GM12873 (cell line): ENCODE data around the gene MLX.
A peak's percentile ranks its signal among the peaks of the same experiment; 100 is the strongest.

Source experiments
- CTCF ChIP-seq: IDR thresholded peaks from 2 replicates; pipeline ENCODE4 v1.5.1; 2012; ENCODE audit warnings: low read depth, mild to moderate bottlenecking, moderate library complexity, low read length, control low read depth; ENCODE audit not compliant: insufficient read depth; ENCODE audit errors: missing control alignments

MLX gene

DNA sequence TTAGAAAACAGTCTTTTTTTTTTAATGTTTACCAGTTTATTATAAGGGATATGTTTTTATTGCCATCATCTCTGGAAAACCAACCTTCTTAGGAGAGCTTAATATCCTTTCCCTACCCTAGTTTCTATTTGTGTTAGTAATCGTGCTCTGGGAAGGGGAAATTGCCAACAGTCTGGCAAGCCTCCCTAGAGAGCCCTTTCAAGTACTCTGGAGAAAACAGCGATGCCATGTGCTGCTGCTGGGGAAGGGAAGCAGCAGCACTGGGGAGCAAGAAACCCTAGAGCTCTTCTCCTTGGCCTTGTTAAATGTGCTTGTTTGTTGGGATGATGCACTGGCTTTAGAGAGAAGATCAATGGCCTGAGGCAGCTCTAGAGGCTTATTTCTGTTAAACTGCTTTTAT lies 32.0 kb downstream of the MLX start:
- TF ChIP-seq CTCF: no peak

- TF ChIP-seq CTCF: no peak
These were observed 36.4 kb downstream of the MLX start for GRCh38 chr17:42603318-42603717.

DNA sequence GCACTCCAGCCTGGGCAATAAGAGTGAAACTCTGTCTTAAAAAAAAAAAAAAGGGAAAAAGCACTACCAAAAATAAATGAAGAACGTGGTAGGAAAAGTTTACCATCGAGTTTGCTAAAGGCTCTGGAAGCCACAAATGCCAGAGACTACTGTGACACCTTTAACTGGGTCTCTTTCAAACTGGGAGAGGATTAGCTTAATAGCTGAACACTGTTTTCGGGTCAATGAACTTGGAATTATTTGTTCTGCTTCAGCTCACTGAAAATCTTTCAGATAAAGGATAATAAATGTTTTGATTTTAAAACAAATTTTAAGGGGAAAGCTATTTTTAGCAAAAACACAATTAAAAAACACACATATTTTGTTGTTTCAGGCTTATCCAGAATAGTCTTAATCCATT lies 40.9 kb downstream of the MLX start:
- no peak for TF ChIP-seq CTCF

DNA sequence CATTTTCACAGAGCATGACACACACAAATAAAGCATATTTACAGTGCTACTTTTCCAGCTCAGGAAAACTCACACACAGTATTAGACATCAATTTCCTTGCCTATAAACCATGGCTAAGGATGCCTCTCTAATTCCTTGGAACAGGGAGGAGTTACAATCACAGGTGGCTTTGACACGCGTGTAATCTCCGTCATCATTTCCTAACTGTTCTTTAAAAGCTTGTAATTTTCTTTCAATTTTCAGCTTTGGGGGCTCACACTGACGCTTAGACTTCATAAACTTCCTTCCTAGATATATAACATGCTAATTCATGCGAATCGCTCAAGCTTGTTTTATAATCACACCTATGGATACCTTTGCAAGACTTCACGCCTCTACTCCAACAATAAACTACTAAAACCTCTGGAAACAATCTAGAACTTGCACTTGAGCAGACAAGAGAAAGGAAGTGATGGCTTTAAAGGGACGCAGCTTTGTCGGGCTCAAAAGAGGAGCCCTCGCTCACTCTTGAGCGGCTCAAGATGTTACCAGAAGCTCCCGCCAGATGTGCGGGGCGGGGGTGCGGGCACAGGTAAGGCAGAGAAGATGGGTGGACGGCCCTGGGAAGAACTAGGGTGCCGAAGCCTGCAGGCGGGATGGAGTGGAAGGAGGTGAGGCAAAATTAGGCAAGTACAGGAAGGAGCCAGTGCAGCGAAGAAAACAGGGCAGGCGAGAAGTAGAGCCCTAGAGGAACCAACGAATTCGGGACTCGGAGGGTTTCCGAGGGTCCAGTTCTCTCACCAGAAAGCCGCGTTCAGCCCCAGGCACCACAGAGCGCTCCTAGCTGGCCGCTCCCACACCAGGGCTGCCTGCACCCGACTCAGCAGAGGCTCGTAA lies 41.6 kb downstream of the MLX start:
- TF ChIP-seq CTCF: no peak

DNA sequence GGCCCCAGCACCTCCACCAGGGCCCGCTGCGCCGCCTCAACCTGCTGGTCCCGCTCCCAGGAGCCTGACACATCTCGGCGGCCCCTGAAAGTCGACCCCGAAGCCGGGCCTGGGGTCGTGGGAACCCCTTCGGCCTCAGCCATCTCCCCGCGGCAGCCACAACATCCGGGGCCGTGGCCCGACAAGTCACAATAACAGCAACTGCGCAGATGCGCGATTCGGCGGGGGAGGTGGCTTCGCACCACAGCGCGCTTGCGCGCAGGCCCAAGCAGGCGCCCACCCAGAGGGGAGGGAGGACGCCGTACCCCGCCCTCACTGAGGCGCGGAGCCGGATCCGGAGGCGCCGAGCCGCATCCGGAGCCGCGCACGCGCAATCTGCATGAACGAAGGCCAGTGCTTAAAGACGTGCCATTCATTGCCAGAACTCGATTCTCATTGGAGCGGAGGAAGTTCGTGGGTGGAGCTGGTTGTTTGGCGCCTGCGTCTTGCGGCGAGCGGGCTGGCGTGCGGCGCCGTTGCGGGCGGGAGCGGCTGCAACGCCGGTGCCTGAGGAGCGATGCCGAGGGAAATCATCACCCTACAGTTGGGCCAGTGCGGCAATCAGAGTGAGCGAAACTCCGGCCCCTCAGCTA lies 42.4 kb downstream of the MLX start, which contains the start of the genes RETREG3 and TUBG1:
Gene RETREG3, minus strand, starts transcription at position 193 of the 632 bp plus-strand sequence. Its CDS starts 50 bp downstream, at position 143.
Gene TUBG1, plus strand, starts transcription at position 502 of the 632 bp plus-strand sequence. Its CDS starts 55 bp downstream, at position 557.
- TF ChIP-seq CTCF: peak; percentile 31

DNA sequence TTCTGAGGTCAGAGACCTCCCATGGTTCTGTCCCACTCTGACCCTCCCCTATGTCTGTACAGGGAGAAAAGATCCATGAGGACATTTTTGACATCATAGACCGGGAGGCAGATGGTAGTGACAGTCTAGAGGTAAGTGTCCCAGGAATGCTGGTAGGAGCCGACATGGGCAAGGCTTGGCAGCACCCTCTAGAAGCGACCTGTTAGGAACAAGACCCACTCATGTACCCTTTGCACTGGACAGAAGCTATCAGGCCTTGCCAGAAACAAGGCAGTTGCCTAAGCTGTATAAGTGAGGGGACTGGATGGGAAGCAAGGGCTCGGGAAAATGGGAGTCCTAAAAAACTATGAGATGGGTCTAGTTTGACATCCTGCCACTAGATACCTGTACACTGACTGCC lies 45.1 kb downstream of the MLX start:
- no peak for TF ChIP-seq CTCF

DNA sequence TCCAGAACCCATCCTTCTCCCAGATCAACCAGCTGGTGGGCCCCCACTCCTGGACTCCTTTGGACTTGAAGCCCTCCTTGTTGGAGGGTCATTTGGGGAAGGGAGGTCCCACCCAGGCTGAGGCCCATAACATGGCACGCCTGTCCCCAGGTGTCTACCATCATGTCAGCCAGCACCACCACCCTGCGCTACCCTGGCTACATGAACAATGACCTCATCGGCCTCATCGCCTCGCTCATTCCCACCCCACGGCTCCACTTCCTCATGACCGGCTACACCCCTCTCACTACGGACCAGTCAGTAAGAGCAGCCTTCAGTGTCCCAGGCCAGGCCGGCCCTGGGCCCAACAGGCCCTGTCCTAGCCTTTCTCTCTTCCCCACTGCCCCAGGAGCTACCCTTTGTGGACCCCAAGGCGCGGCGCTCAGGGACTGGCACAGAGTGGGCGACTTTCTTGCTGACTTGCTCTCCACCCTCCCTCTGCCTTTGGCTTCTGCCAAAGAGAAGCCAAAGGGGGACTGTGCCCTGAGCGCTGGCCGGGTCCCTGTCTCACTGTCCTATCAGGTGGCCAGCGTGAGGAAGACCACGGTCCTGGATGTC lies 46.9 kb downstream of the MLX start:
- no peak for TF ChIP-seq CTCF
